HG02884 (cell line): Measurements from ENCODE around the gene TAF6.
"Not testable (repeated sequence)": the region's sequence is repeated elsewhere in the genome, so short reads cannot be mapped to it uniquely, and the experiment has no call there.

ENCODE experiments used
- ATAC-seq: cut with Tn5 transposase; IDR thresholded peaks from one replicate; pipeline ENCODE4 v1.9.1; 2021; ENCODE audit warnings: mild to moderate bottlenecking, moderate library complexity; ENCODE audit not compliant: unreplicated experiment

TAF6 gene

DNA sequence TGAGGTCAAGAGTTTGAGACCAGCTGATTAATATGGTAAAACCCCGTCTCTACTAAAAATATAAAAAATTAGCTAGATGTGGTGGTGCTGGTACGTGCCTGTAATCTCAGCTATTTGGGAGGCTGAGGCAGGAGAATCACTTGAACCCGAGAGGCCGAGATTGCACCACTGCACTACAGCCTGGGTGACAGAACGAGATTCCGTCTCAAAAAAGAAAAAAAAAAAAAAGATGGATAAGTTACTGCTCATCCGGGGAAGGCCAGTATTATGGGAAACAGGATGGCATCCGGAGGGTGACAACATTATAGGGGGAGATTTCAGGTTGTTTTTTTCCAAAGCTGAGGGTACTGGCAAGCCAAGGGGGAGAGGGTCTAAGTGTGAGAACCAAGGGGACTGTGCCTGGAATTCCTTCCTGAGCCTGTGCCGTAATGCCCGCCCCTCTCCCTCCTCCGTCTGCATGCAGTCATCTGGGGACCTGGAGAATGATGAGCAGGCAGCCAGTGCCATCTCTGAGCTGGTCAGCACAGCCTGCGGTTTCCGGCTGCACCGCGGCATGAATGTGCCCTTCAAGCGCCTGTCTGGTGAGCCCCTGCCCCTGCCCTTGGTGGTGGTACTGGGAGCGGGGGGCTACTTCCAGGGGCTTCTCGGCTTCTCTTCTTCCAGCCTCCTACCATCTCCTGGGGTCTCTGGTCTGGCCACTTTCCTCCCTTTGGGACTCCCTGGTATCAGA lies 33.9 kb upstream of the TAF6 start:
- ATAC-seq, result no peak

DNA sequence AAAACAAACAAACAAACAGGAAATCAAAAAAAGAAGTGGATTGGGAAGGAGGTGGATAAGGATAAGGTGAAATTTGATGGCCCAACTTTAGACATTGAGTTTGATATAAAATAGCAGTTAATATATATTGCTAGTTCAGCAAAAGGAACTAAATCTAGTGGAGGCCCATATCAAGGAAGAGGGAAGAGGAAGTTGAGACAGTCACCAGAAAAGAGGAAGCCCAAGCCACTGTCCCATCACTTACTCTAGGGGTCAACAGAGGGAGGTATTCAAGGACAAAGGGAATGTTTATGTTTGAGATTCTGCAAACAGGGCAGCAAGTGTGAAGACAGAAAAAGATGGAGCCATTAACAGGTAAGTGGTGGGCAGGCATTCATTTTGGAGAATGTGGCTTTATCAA lies 33.2 kb upstream of the TAF6 start:
- no peak for ATAC-seq

DNA sequence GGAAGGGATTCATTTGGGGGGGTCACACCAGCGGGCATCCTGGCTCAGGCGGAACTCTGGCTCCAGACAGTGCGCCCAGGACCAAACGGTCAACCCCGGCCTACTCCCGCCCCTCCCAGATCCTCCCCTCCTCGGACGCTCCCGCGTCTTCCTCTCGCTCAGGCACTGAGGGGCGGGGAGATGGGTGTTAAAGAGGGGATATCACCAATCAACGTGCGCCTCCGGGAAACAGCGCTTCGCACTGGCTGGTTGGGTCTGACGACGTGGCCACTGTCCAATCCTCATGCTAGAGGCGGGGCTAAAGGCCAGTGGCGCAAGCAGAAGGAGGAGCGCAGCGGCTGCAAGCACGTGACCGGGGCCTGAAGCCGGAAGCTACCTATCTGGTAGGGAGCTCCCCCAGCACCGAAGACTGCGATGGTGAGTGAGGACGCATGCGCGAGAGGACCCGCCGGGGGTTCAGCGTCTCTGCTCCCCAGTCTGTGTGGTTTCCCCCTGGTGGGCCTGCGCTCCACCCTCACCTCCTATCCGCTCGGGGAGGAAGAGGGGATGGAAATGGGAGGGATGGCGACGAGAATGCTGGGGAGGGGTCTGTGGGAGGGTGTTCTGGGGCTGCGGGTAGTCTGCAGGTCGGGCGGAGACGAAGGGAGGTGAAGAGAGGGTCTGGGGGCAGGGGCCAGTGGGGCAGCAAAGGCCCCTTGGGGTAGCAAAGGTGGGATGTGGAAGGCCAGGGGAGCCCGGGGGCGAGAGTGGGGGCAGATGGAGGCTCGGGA lies 29.6 kb upstream of the TAF6 start, which contains the start of gene LAMTOR4:
LAMTOR4 (plus strand) TSS at position 360 of the 770 bp plus-strand sequence; CDS start at position 415, 55 bp downstream.
- peak; percentile 94 for ATAC-seq

DNA sequence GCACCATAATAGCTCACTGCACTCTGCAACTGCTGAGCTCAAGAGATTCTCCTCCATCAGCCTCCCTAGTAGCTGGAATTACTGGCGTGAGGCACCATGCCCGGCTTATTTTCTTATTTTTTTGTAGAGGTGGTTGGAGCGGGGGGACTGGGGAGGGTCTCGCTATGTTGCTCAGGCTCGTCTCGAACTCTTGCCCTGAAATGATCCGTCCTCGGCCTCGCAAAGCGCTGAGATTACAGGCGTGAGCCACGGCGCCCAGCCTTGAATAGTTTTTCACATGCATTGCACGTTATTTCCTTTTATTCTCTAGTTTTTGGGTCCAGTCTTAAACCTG lies 29.0 kb upstream of the TAF6 start:
- ATAC-seq, result peak; percentile 5

DNA sequence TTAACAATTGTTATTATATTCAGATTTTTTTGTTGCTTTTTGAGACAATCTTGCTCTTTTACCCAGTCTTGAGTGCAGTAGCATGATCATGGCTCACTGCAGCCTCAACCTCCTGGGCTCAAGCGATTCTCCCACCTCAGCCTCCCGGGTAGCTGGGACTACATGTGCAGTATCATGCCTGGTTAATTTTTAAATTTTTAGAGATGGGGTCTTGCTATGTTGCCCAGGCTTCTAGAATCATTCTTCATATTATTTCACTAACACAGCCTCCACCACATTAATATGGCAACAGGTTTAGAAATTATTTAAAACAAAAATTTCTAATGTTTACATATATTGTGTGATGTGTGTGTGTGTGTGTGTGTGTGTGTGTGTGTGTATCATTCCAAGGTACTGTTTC lies 28.1 kb upstream of the TAF6 start:
- ATAC-seq, result no peak

DNA sequence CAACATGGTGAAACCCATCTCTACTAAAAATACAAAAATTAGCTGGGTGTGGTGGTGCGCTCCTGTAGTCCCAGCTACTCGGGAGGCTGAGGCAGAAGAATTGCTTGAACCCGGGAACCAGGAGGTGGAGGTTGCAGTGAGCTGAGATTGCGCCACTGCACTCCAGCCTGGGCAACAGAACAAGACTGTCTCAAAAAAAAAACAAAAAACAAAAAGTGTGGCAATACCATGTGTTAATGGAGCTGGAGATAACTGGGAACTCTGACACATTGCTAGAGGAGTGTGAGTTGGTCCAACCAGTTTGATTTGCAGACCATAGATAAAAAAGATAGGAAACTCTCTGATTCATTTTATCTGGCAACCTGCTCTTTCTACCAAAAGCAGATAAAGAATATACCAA lies 27.2 kb upstream of the TAF6 start:
- not testable (repeated sequence) for ATAC-seq

DNA sequence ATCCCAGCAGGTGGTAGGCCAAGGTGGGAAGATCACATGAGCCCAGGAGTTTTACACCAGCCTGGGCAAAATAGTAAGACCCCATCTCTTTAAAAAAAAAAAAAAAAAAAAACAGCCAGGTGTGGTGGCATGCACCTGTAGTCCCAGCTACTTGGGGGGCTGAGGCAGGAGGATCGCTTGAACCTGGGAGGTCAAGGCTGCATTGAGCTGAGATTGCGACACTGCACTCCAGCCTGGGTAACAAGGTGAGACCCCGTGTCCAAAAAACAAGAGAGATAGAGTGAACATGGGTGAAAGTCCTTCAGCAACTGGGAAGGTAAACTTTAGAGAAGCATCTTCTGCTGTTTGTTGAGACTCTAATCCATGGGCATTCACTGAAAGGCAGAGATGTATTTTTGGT lies 23.3 kb upstream of the TAF6 start:
- no peak for ATAC-seq

DNA sequence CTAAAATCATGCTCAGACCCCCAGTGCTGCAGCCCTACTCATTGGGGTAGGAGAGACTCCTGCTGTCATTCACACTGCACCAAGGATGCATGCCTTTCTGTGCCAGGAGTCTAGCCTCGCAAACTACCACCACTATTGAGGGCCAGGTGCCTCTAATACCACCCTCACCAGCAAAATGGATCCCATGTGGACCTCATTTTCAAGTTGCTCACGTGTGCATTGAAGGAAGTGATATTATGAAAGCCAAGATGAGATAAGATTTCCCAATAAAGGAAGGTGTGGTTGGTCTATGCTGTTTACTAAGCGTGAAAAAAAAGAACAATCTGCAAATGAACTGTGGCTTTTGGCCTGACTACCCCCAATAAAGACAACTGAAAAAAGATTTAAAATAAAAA lies 22.4 kb upstream of the TAF6 start:
- ATAC-seq, result no peak

DNA sequence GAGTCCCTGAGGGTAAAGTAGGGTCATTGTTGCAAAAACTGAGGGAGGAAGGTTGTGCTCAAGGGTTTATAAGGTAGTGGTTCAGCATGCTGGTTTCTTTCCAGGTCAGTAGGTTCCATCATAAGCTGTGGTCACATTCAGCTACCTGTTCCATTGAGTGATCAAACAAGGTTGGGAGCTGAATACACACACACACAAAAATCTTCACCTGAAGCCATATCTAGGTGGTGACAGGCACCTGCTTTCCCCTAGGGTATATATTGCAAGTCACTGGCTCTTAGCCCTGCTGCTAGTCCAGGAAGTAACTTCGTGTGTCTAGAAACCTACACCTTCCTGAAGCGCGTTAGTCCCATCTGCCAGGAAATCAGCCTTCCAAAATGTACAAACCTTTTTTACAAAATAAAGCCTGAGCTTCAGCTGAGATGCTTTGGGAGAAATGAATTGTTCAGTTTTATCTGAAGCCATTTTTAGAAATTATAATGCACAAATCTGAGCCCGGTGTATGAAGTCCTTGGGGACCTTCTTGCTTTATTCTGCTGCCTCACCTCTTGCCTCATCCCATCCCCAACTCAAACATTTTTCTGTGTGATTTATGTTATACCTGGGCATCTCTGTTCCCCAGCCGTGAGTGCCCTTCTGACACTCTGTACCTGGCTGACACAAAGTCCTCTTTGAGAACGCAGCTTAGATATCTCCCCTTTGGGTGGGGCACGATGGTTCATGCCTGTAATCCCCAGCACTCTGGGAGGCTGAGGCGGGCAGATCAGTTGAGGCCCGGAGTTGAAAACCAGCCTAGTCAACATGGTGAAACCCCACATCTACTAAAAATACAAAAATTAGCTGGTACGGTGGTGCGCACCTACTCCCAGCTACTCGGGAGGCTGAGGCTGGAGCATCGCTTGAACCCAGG lies 18.9 kb upstream of the TAF6 start:
- ATAC-seq, result no peak

DNA sequence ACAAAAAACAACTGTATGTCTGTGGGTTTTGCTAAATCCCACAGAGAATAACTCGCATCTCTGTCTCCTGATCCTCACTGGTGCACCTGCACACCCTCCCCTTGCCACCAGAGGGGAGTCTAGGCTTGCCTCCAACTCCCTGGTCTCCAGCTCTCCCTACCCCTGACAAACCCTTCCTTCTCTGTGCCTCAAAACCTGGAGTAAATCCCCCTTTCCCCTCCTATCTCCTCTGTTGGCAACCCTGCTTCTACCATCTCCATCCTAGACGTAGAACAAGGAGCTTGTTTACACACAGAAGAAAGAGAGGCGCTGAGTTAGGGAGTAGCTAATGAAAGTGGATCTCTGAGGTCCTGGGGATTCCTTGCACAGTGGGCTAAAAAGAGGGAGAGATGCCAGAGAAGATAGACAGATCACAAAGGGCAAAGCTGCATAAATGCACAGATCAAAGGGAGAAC lies 13.6 kb upstream of the TAF6 start:
- ATAC-seq, result no peak

DNA sequence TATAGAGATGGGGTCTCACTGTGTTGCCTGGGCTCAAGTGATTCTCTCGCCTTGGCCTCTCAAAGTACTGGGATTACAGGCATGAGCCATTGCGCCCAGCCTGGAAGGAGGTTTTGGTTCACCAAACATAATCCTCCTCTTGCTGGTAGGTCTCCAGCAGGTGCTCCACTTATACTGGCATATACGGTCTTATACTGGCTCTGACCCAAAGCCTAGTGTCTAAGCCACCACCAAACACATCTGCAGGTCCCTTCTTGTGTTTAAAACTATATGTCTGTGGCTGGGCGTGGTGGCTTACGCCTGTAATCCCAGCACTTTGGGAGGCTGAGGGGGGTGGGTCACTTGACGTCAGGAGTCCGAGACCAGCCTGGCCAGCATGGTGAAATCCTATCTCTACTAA lies 13.0 kb upstream of the TAF6 start:
- ATAC-seq, result no peak

DNA sequence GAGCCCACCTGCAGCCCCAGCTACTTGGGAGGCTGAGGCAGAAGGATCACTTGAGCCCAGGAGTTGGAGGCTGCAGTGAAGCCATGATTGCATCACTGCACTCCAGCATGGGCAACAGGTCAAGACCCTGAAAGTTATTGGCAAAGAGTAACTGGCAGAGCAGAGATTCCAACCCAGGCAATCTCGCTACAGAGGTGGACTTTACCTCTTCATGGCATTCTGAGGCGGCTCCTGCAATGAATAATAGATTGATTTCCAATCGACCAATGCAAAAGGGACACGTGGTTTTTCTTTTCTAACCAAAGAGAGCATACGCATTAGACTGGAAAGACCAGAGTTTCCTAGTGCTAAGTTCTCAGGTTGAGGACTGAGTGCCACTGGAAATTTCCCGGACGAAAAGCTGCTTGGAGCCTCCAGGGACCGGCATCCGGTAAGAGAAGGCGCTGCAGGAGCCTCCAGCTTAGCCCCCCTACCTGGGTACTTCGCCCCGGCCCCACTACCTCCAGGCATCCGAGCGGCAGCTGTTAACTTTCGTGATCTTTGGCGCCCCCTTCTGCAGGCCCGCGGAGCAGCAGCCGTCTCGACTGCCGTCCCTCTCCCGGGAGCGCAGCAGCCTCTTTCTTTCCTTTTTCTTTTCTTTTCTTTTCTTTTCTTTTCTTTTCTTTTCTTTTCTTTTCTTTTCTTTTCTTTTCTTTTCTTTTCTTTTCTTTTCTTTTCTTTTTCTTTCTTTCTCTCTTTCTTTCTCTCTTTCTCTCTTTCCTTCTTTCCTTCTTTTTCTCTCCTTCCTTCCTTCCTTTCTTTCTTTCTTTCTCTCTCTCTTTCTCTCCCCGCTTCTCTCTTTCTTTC lies 11.7 kb upstream of the TAF6 start:
- no peak for ATAC-seq

DNA sequence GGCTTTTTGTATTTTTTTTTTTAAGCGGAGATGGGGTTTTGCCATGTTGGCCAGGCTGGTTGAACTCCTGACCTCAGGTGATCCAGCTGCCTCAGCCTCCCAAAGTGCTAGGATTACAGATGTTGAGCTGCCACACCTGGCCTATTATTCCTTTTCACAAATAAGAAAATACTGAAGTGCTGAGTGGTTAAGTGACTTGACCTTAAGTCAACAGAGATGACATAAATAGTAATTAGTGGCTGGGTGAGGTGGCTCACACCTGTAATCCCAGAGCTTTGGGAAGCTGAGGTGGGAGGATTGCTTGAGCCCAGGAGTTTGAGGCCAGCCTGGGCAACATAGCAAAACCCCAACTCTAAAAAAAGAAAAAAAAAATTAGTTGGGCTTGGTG lies 11.1 kb upstream of the TAF6 start:
- ATAC-seq, result not testable (repeated sequence)

DNA sequence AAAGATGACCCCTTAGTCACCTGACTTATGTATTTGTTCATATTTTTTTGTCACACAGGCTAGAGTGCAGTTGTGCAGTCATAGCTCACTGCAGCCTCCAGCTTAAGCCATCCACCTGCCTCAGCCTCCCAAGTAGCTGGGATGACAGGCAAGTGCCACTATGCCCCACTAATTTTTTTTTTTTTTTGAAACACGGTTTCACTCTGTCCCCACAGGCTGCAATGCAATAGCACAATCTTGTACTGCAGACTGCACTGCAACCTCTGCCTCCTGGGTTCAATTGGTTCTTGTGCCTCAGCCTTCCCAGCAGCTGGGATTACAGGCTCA lies 9.4 kb upstream of the TAF6 start:
- no peak for ATAC-seq

DNA sequence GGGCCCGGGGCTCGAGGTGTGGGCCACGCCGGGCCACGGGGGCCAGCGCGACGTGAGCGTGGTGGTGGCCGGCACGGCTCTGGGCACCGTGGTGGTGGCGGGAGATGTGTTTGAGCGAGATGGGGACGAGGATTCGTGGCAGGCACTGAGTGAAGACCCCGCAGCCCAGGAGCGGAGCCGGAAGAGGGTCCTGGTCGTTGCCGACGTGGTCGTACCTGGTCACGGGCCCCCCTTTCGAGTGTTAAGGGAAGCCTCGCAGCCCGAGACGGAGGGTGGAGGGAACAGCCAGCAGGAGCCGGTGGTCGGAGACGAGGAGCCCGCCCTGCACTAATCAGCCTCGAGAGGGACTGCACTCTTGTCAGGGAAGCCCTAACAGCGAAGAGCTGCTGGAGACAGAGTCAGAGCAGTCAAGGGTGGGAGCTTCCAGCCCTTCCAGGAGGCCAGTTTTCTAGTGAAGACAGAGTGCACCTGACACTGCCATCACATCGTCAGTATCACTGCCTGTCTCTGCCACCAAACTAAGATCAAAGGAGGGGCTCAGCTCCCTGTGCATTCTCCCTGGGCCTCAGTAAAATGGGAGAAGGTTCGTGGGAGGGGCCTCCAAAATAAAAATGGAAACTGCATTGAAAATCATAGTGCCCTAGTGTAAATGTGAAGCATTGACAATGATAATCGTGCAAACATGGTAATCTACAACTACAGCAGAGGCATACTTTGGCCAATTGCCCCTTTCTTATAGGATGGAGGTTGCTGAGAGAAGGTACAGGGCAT lies 8.9 kb upstream of the TAF6 start:
- ATAC-seq, result no peak

DNA sequence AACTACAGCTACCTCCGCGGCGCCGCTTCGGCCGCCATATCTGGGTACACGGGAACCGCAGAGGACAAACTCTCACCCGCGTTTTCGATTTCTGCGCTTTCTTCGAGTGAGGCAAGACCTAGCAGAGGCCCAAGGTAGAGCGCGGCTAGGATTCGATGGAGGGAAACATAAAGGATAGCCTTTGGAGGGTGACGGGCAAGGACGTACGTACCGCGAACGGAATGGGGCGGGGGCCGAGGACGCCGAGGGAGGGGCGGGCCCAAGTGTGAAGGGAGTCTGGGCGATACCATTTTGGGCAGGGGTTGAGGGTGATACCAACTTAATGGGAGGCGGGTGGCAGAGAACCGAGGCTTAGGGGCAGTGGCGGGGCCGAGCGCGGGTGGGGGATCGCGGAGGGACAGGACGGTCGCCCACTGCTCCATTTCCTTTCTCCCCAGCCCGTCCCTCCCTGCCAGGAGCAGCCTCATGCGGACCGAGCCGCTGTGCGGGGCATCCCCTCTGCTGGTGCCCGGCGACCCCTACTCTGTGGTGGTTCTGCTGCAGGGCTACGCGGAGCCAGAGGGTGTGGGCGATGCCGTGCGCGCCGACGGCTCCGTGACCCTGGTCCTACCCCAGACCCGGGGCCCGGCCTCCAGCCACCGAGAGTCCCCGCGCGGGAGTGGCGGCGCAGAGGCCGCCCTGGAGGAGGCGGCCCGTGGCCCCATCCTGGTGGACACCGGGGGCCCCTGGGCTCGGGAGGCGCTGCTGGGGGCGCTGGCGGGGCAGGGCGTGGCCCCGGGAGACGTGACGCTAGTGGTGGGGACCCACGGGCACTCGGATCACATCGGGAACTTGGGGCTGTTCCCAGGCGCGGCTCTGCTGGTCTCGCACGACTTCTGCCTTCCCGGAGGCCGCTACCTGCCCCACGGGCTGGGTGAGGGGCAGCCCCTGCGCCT lies 8.0 kb upstream of the TAF6 start, which contains the start of gene MBLAC1:
MBLAC1 (plus strand) TSS at position 37 of the 935 bp plus-strand sequence; CDS start at position 466, 429 bp downstream.
- ATAC-seq, result peak; percentile 44

DNA sequence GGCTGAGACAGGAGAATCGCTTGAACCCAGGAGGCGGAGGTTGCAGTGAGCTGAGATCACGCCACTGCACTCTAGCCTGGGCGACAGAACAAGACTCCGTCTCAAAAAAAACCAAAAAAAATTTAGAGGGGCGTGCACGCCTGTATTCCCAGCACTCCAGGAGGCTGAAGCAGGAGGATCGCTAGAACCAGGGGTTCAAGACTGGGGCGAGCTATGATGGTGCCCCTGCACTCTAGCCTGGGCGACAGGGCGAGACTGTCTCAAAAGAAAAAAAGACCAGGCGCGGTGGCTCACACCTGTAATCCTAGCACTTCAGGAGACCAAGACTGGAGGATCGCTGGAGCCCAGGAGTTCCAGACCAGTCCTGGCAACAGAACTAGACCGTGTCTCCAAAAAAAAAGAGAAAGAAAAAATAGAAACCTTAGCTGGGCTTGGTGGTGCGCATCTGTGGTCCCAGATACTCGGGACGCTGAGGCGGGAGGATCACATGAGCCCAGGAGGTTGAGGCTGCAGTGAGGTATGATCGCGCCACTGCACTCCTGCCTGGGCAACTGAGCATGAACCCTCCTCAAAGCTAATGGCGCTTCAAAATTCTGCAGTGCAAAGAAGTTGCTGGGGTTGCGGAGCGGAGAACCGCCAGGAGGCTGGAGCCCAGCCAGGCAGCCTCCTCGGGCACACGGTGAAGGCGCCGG lies 7.2 kb upstream of the TAF6 start:
- peak; percentile 27 for ATAC-seq
